K562 (cell line): ENCODE data around the gene TAF1A. TPM values are rescaled to one million over a fixed set of nuclear protein-coding genes. Genes with fewer than 3 reads are reported as not detected.

Experiments
- BRD4 ChIP-seq: fragments of 200-600 bp; sonication (generic); IDR thresholded peaks from 2 replicates; pipeline ENCODE4 v1.6.1; 2017; ENCODE audit warnings: inconsistent platforms
- CBFA2T2 ChIP-seq: fragments of 450-650 bp; conservative IDR thresholded peaks from 2 replicates; pipeline ENCODE4 v1.6.1; 2017; ENCODE audit warnings: mild to moderate bottlenecking
- GABPB1 ChIP-seq: sonication (generic); formaldehyde crosslinking; IDR thresholded peaks from 2 replicates; pipeline ENCODE4 v1.8.0; 2022; ENCODE audit warnings: mild to moderate bottlenecking, missing genetic modification reagents
- GATAD2B ChIP-seq: fragments of 450-650 bp; IDR thresholded peaks from 2 replicates; pipeline ENCODE4 v1.6.1; 2017; ENCODE audit warnings: mild to moderate bottlenecking, borderline replicate concordance
- HDGF ChIP-seq: fragments of 450-650 bp; IDR thresholded peaks from 2 replicates; pipeline ENCODE4 v1.6.1; 2016
- MECOM ChIP-seq: fragments of 250-450 bp; sonication (Bioruptor Pico); IDR thresholded peaks from 2 replicates; pipeline ENCODE4 v1.8.0; 2022; ENCODE audit warnings: inconsistent platforms
- MTA1 ChIP-seq: fragments of 450-650 bp; IDR thresholded peaks from 2 replicates; pipeline ENCODE4 v1.6.1; 2017; ENCODE audit warnings: borderline replicate concordance
- RAD51 ChIP-seq: fragments of 450-650 bp; IDR thresholded peaks from 2 replicates; pipeline ENCODE4 v1.7.1; 2016; ENCODE audit warnings: low read depth, mild to moderate bottlenecking, borderline replicate concordance
- TFAP4 ChIP-seq: sonication (generic); formaldehyde crosslinking; IDR thresholded peaks from 2 replicates; pipeline ENCODE4 v1.8.0; 2022; ENCODE audit warnings: missing genetic modification reagents, mild to moderate bottlenecking, moderate library complexity, borderline replicate concordance
- TRIM24 ChIP-seq, 2 experiments: fragments of 450-650 bp; IDR thresholded peaks; 2 replicates each; pipeline ENCODE4 v1.6.1; 2016
- ZBTB43 ChIP-seq: sonication (generic); formaldehyde crosslinking; IDR thresholded peaks from 2 replicates; pipeline ENCODE4 v1.8.0; 2023; ENCODE audit warnings: mild to moderate bottlenecking, missing genetic modification reagents
- ZNF121 ChIP-seq: sonication (generic); formaldehyde crosslinking; conservative IDR thresholded peaks from 2 replicates; pipeline ENCODE4 v1.8.0; 2022; ENCODE audit warnings: missing genetic modification reagents
- ZNF224 ChIP-seq: sonication (generic); formaldehyde crosslinking; IDR thresholded peaks from 2 replicates; pipeline ENCODE4 v1.8.0; 2022; ENCODE audit warnings: mild to moderate bottlenecking, missing genetic modification reagents
- ZNF511 ChIP-seq: sonication (generic); formaldehyde crosslinking; IDR thresholded peaks from 2 replicates; pipeline ENCODE4 v1.8.0; 2022; ENCODE audit warnings: mild to moderate bottlenecking, missing genetic modification reagents
- ZNF77 ChIP-seq: fragments of 250-450 bp; sonication (Bioruptor Pico); IDR thresholded peaks from 2 replicates; pipeline ENCODE4 v1.5.0; 2020
- ZZZ3 ChIP-seq: fragments of 450-650 bp; IDR thresholded peaks from 2 replicates; pipeline ENCODE4 v1.6.1; 2016; ENCODE audit warnings: antibody characterized with exemption, mild to moderate bottlenecking, moderate library complexity
- polyA plus RNA-seq, 8 experiments: library from polyadenylated mRNA; depleted of rRNA in 4 of 8; stranded (reverse) in 5 of 8; unstranded in 3 of 8; fragments of >200 nt; fragmentation: Nextera tagmentation in 2 of 8; fragmentation: Illumina TruSeq in 1 of 8; extraction: Ambion mirVana in 2 of 8; extraction: Trizol in 1 of 8; gene quantifications; 2 replicates each; pipeline versions ENCODE4 v1.2.1 to v1.2.3, GENCODE V29; 2011 to 2014; ENCODE audit warnings: inconsistent platforms in 1 of 8, missing spikeins in 1 of 8
- total RNA-seq, 7 experiments: library from RNA; depleted of rRNA in 6 of 7; stranded (reverse); fragments of >200 nt in 6 of 7; fragmentation: Illumina TruSeq in 2 of 7; extraction: Trizol in 2 of 7; gene quantifications; 2 replicates each; pipeline versions ENCODE4 v1.2.1 to v1.2.3, GENCODE V29; 2011 to 2021; ENCODE audit warnings: low replicate concordance in 1 of 7
- TF ChIP-seq, protein P1 (sequence below): fragments of 250-450 bp; sonication (Bioruptor Pico); IDR thresholded peaks from 2 replicates; pipeline ENCODE4 v1.9.0; 2021; ENCODE audit warnings: mild to moderate bottlenecking, inconsistent platforms
- TF ChIP-seq, protein P2 (sequence below): sonication (generic); formaldehyde crosslinking; IDR thresholded peaks from 2 replicates; pipeline ENCODE4 v1.8.1; 2023; ENCODE audit warnings: mild to moderate bottlenecking, missing genetic modification reagents, moderate library complexity
- TF ChIP-seq, protein P3 (sequence below), 2 experiments: fragments of 200-800 bp in 1 of 2; sonication (Bioruptor generic) in 1 of 2; sonication (generic) in 1 of 2; formaldehyde crosslinking in 1 of 2; IDR thresholded peaks in 1 of 2; conservative IDR thresholded peaks in 1 of 2; 2 replicates each; pipeline versions ENCODE4 v1.5.0 to v1.6.1; 2016 to 2020; ENCODE audit warnings: missing compliant biosample characterization in 1 of 2, missing genetic modification characterization in 1 of 2, missing genetic modification reagents in 1 of 2

The TAF1A gene
- total and polyA plus RNA-seq, 9 of the 15 experiments (the other 6 are each of a cell fraction or from before 2014, with no cell fraction given), result 17.8 to 36.8 (median 25.3) TPM

- no peak for TF ChIP-seq RAD51
- TF ChIP-seq ZZZ3, result no peak
- no peak for TF ChIP-seq TRIM24 (IDR thresholded peaks at IDR 0.05)
- no peak for TF ChIP-seq MTA1
- peak; percentile 83 for TF ChIP-seq GATAD2B
- TF ChIP-seq ZNF224 (CRISPR knock-in tag), result no peak
- no peak for TF ChIP-seq BRD4
- TF ChIP-seq, protein P1, sequence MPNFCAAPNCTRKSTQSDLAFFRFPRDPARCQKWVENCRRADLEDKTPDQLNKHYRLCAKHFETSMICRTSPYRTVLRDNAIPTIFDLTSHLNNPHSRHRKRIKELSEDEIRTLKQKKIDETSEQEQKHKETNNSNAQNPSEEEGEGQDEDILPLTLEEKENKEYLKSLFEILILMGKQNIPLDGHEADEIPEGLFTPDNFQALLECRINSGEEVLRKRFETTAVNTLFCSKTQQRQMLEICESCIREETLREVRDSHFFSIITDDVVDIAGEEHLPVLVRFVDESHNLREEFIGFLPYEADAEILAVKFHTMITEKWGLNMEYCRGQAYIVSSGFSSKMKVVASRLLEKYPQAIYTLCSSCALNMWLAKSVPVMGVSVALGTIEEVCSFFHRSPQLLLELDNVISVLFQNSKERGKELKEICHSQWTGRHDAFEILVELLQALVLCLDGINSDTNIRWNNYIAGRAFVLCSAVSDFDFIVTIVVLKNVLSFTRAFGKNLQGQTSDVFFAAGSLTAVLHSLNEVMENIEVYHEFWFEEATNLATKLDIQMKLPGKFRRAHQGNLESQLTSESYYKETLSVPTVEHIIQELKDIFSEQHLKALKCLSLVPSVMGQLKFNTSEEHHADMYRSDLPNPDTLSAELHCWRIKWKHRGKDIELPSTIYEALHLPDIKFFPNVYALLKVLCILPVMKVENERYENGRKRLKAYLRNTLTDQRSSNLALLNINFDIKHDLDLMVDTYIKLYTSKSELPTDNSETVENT (CRISPR knock-in tag), result peak; percentile 80
- TF ChIP-seq GABPB1 (CRISPR knock-in tag), result no peak
- TF ChIP-seq CBFA2T2, result no peak
- peak; percentile 64 for TF ChIP-seq TFAP4
- no peak for TF ChIP-seq ZNF121 (CRISPR knock-in tag)
- TF ChIP-seq ZNF511 (CRISPR knock-in tag), result no peak; the same call in 1 of the 2 replicates
- no peak for TF ChIP-seq MECOM (CRISPR knock-in tag)
- TF ChIP-seq, protein P2, sequence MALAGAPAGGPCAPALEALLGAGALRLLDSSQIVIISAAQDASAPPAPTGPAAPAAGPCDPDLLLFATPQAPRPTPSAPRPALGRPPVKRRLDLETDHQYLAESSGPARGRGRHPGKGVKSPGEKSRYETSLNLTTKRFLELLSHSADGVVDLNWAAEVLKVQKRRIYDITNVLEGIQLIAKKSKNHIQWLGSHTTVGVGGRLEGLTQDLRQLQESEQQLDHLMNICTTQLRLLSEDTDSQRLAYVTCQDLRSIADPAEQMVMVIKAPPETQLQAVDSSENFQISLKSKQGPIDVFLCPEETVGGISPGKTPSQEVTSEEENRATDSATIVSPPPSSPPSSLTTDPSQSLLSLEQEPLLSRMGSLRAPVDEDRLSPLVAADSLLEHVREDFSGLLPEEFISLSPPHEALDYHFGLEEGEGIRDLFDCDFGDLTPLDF, result no peak
- TF ChIP-seq ZNF77 (CRISPR knock-in tag), result no peak
- no peak for TF ChIP-seq HDGF
- no peak for TF ChIP-seq ZBTB43 (CRISPR knock-in tag)
- TF ChIP-seq, protein P3, sequence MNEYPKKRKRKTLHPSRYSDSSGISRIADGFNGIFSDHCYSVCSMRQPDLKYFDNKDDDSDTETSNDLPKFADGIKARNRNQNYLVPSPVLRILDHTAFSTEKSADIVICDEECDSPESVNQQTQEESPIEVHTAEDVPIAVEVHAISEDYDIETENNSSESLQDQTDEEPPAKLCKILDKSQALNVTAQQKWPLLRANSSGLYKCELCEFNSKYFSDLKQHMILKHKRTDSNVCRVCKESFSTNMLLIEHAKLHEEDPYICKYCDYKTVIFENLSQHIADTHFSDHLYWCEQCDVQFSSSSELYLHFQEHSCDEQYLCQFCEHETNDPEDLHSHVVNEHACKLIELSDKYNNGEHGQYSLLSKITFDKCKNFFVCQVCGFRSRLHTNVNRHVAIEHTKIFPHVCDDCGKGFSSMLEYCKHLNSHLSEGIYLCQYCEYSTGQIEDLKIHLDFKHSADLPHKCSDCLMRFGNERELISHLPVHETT (CRISPR knock-in tag; conservative IDR thresholded peaks at IDR 0.05 in 1 of 2, IDR thresholded peaks at IDR 0.05 in 1 of 2), result no peak
Observed at GRCh38 chr1:222618001-222618879, 28.5 kb upstream of the TAF1A start, which contains the start of gene MIA3 (continued).
